ENCODE measurements around the gene MAPK11. TPM values are rescaled to one million over a fixed set of nuclear protein-coding genes. Genes with fewer than 3 reads are reported as not detected.

The MAPK11 gene
- total and polyA plus RNA-seq, 2 experiments from 2014 or later: 0.12 to 0.63 TPM

DNA sequence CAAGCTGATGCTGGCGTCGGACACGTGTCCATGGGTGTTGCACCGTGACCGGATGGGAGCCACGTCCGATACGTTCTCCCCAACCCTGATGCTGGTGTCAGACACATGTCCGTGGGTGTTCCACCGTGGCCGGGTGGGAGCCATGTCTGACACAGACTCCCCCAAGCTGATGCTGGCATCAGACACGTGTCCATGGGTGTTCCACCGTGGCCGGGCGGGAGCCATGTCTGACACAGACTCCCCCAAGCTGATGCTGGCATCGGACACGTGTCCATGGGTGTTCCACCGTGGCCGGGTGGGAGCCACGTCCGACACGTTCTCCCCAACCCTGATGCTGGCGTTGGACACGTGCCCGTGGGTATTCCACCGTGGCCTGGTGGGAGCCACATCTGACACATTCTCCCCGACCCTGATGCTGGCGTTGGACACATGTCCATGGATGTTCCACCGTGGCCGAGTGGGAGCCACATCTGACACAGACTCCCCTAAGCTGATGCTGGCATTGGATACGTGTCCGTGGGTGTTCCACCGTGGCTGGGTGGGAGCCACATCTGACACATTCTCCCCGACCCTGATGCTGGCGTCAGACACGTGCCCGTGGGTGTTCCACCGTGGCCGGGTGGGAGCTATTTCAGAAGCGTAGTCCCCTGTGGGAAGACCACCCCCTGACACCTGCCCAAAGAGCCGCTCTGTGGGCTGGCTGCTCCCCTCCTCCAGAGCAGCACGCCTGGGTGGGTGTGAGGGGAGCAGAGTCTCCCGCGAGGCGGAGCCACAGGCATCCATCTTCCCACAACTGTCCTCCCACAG, 49.4 kb downstream of the MAPK11 start:
- Histone ChIP-seq H3K27ac (no peak overlapping the region), H3K27me3 (no peaks in the 10 kb centered on the region), H3K4me1 (ENCODE audit: low read depth) (no peaks in the 10 kb centered on the region), H3K4me3 (no peak overlapping the region), H3K9me3 (ENCODE audit: low read depth) (no peaks in the 10 kb centered on the region), H3K36me3 (peaks cover 32% of the 10 kb centered on the region)
- TF ChIP-seq, protein P1, sequence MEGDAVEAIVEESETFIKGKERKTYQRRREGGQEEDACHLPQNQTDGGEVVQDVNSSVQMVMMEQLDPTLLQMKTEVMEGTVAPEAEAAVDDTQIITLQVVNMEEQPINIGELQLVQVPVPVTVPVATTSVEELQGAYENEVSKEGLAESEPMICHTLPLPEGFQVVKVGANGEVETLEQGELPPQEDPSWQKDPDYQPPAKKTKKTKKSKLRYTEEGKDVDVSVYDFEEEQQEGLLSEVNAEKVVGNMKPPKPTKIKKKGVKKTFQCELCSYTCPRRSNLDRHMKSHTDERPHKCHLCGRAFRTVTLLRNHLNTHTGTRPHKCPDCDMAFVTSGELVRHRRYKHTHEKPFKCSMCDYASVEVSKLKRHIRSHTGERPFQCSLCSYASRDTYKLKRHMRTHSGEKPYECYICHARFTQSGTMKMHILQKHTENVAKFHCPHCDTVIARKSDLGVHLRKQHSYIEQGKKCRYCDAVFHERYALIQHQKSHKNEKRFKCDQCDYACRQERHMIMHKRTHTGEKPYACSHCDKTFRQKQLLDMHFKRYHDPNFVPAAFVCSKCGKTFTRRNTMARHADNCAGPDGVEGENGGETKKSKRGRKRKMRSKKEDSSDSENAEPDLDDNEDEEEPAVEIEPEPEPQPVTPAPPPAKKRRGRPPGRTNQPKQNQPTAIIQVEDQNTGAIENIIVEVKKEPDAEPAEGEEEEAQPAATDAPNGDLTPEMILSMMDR (IDR thresholded peaks at IDR 0.05; ENCODE audit: low read depth, low read length): no peak
- no peak for DNase-seq (ENCODE audit: low read depth in 1 of 2, low spot score in 1 of 2)

DNA sequence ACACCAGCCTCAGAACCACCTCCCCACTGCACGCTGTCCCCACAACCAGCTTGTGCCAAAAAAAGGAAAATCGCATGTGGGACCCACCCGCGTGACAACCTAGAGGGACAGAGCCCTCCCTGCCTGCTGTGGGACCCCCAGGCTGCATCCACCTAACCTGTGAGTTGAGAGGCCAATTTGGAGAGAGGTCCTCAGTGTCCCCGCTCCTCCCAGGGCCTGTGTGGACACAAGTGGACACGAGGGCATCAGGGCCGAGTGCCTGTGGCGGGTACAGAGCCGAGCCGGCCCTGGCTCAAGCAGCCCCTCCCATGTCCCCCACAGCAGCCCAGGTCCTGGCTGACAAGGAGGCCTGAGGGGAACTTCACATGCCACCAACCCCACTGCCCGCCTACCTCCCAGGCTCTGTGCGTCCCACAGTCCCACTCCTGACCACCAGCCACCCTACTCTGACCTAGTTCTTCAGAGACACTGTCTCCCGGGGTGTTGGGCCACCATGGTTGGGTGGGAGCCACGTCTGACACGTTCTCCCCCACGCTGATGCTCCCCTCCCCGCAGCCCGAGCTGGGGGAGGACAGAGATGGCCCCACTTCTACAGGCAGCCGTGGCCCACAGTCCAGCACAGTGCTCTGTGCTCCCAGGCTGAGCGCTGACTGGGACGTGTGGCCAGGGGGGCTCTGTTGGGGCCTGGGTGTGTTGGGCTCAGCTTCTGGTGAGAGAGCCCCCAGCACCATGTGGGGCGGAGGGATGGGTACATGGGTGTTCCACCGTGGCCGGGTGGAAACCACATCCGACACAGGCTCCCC, 50.2 kb downstream of the MAPK11 start:
- DNase-seq (ENCODE audit: low read depth in 1 of 2, low spot score in 1 of 2): no peak
- H3K36me3 ChIP-seq: peaks cover 32% of the 10 kb centered on the region
- no peaks in the 10 kb centered on the region for H3K27me3 ChIP-seq
- no peak overlapping the region for H3K4me3 ChIP-seq
- TF ChIP-seq, protein P1 (IDR thresholded peaks at IDR 0.05; ENCODE audit: low read depth, low read length): no peak
- no peak overlapping the region for H3K27ac ChIP-seq
- H3K4me1 ChIP-seq (ENCODE audit: low read depth): no peaks in the 10 kb centered on the region
- no peaks in the 10 kb centered on the region for H3K9me3 ChIP-seq (ENCODE audit: low read depth)

DNA sequence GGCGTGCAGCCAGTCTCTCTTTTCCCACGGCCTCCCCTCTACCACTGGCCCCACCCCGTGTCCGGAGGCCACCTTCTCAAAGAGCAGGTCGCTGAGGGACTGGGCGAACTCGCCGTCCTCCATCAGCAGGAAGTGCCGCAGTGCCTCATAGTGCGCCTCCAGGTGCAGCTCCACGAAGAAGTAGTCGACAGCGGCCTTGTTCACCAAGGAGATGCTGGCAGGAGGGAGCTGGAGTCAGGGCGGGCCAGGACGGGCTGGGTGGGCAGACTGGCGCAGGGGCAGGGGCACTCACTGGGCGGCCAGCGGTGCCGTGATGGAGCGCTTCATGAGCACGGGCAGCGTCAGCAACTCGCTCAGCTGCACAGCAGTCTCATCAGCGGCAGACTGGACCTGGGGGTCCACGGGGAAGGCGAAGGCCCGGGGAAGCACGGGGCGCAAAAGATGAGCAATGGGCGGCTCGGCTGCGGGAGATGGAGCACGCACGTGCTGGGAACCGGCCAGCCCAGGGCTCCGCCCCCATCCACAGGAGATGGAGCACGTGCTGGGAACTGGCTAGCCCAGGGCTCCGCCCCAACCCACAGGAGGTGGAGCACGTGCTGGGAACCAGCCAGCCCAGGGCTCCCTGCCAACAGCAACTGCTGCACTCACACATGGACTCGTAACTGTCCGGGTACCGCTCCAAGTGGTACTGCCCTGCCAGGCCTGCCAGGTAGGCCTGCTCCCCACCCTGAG, 51.0 kb downstream of the MAPK11 start:
- Histone ChIP-seq H3K27me3 (no peaks in the 10 kb centered on the region), H3K4me3 (no peak overlapping the region), H3K9me3 (ENCODE audit: low read depth) (no peaks in the 10 kb centered on the region), H3K36me3 (peaks cover 30% of the 10 kb centered on the region), H3K4me1 (ENCODE audit: low read depth) (no peaks in the 10 kb centered on the region), H3K27ac (no peak overlapping the region)
- peak; percentile 47 to 87 for DNase-seq (ENCODE audit: low read depth in 1 of 2, low spot score in 1 of 2)
- TF ChIP-seq, protein P1 (IDR thresholded peaks at IDR 0.05; ENCODE audit: low read depth, low read length): no peak

DNA sequence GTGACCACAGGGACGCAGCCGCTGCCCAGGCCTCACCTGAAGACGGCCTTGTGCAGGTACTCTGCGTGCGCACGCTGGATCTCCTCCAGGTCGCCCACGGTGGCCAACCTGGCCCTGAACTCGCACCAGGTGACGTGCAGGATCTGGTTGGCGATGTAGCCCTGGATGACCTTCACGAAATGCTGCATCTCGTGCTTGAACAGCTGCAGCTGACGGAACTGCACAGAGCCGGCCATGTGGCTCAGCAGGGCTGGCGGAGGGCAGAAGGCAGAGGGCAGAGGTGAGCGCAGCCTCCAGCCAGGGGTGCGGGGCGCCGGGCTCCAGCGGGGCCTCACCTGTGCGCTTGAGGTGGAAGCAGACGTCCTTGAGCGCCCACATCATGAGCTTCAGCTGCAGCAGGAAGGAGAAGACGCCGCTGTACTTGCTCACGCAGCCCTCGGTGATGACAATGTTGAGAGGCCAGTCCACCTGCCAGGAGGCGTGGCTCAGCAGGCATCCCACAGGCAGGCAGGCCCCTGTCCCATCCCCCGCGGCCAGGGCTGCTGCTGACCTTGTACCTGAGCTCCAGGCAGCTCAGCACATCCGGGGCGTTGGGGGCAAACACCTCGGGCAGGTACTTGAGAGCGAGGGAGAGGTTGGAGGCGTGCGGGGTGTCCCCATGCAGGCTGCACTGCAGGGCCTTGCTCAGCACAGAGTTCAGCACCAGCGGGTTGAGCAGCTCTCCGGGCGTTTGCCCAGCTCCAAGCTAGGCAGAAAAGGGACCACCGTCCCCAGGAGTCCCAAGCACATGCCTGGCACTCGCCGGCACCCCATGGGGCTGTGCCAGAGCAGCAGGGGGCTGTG, 51.8 kb downstream of the MAPK11 start:
- Histone ChIP-seq H3K4me3 (no peak overlapping the region), H3K4me1 (ENCODE audit: low read depth) (no peaks in the 10 kb centered on the region), H3K27me3 (no peaks in the 10 kb centered on the region), H3K36me3 (peaks cover 27% of the 10 kb centered on the region), H3K27ac (peak overlapping the region; percentile 8), H3K9me3 (ENCODE audit: low read depth) (no peaks in the 10 kb centered on the region)
- TF ChIP-seq, protein P1 (IDR thresholded peaks at IDR 0.05; ENCODE audit: low read depth, low read length): no peak
- peak in 1 of 2 donors; percentile 10 for DNase-seq (ENCODE audit: low read depth in 1 of 2, low spot score in 1 of 2)

Data from cardiac muscle cell (in vitro differentiated cells and primary cell).